Karpas-422 (cell line): ENCODE data around the gene USP32. TPM values are rescaled to one million over a fixed set of nuclear protein-coding genes. Genes with fewer than 3 reads are reported as not detected.
"Not testable (repeated sequence)": the region's sequence is repeated elsewhere in the genome, so short reads cannot be mapped to it uniquely, and the experiment has no call there.

Experiments used
- DNase-seq: peaks from one replicate; pipeline ENCODE4 v3.0.0-alpha.2; 2015
- H2AFZ ChIP-seq: fragments of 200-600 bp; sonication (generic); 2 replicates; pipeline ENCODE4 v1.6.1; 2014; ENCODE audit warnings: antibody characterized with exemption, low read length, mixed read lengths
- H3K27ac ChIP-seq: fragments of 200-600 bp; sonication (generic); 2 replicates; pipeline ENCODE4 v1.5.1; 2014; ENCODE audit warnings: mild to moderate bottlenecking, low read length, moderate library complexity
- H3K27me3 ChIP-seq: fragments of 200-600 bp; sonication (generic); 2 replicates; pipeline ENCODE4 v1.6.1; 2014; ENCODE audit warnings: low read length, mixed read lengths
- H3K36me3 ChIP-seq: fragments of 200-600 bp; sonication (generic); 2 replicates; pipeline ENCODE4 v1.6.1; 2014; ENCODE audit warnings: low read length, mixed read lengths; ENCODE audit not compliant: insufficient read depth
- H3K4me1 ChIP-seq: fragments of 200-600 bp; sonication (generic); 2 replicates; pipeline ENCODE4 v1.6.1; 2014; ENCODE audit warnings: mild to moderate bottlenecking, low read length, mixed read lengths
- H3K4me2 ChIP-seq: fragments of 200-600 bp; sonication (generic); 2 replicates; pipeline ENCODE4 v1.6.1; 2014; ENCODE audit warnings: low read length, low read depth, mild to moderate bottlenecking; ENCODE audit not compliant: poor library complexity, severe bottlenecking
- H3K4me3 ChIP-seq: fragments of 200-600 bp; sonication (generic); 2 replicates; pipeline ENCODE4 v1.5.1; 2014; ENCODE audit warnings: mild to moderate bottlenecking, antibody characterized with exemption, low read length, mixed read lengths
- H3K79me2 ChIP-seq: fragments of 200-600 bp; sonication (generic); 2 replicates; pipeline ENCODE4 v1.6.1; 2014; ENCODE audit warnings: mild to moderate bottlenecking, low read length, mixed read lengths
- H3K9ac ChIP-seq: fragments of 200-600 bp; sonication (generic); 2 replicates; pipeline ENCODE4 v1.6.0; 2014; ENCODE audit warnings: low read length
- H3K9me2 ChIP-seq: fragments of 200-600 bp; sonication (generic), shearing (Covaris generic); replicated peaks from 2 replicates; pipeline ENCODE4 v1.6.0; 2014; ENCODE audit warnings: mild to moderate bottlenecking, low read length, moderate library complexity; ENCODE audit not compliant: insufficient read depth
- H3K9me3 ChIP-seq: fragments of 300-700, 200-600 bp; sonication (generic); 2 replicates; pipeline ENCODE4 v1.6.1; 2014; ENCODE audit warnings: low read length, mixed read lengths
- H4K20me1 ChIP-seq: fragments of 200-600 bp; sonication (generic); 2 replicates; pipeline ENCODE4 v1.6.1; 2014; ENCODE audit warnings: mild to moderate bottlenecking, antibody characterized with exemption, low read length, low read depth; ENCODE audit not compliant: insufficient read depth
- total RNA-seq: library from RNA; depleted of rRNA; stranded (reverse); fragments of >200 nt; shearing (Covaris generic); gene quantifications from 2 replicates; pipeline ENCODE4 v1.2.3, GENCODE V29; 2014; ENCODE audit warnings: low replicate concordance

The USP32 gene
- total RNA-seq, 1 experiment from 2014 or later, result 81.0 TPM

GRCh38 chr17:60426596-60426995, 34.7 kb upstream of the USP32 start:
- H3K9me2 ChIP-seq, result no peaks in the 10 kb centered on the region
- H3K27ac ChIP-seq, result no peak overlapping the region
- no peak for DNase-seq
- H4K20me1 ChIP-seq, result no peaks in the 10 kb centered on the region
- H3K4me2 ChIP-seq, result no peak overlapping the region
- no peak overlapping the region for H2AFZ ChIP-seq
- no peaks in the 10 kb centered on the region for H3K27me3 ChIP-seq
- H3K36me3 ChIP-seq, result no peaks in the 10 kb centered on the region
- H3K9ac ChIP-seq, result no peak overlapping the region
- no peaks in the 10 kb centered on the region for H3K9me3 ChIP-seq
- H3K79me2 ChIP-seq, result no peaks in the 10 kb centered on the region
- H3K4me3 ChIP-seq, result no peak overlapping the region
- H3K4me1 ChIP-seq, result peaks cover 5% of the 10 kb centered on the region

GRCh38 chr17:60425626-60426025, 33.7 kb upstream of the USP32 start:
- H3K27me3 ChIP-seq, result no peaks in the 10 kb centered on the region
- no peaks in the 10 kb centered on the region for H3K36me3 ChIP-seq
- no peak overlapping the region for H2AFZ ChIP-seq
- no peak overlapping the region for H3K4me2 ChIP-seq
- H4K20me1 ChIP-seq, result no peaks in the 10 kb centered on the region
- no peaks in the 10 kb centered on the region for H3K9me2 ChIP-seq
- H3K4me3 ChIP-seq, result no peak overlapping the region
- H3K79me2 ChIP-seq, result no peaks in the 10 kb centered on the region
- no peak overlapping the region for H3K27ac ChIP-seq
- no peak for DNase-seq
- peaks cover 10% of the 10 kb centered on the region for H3K4me1 ChIP-seq
- H3K9me3 ChIP-seq, result no peaks in the 10 kb centered on the region
- H3K9ac ChIP-seq, result no peak overlapping the region

- Histone ChIP-seq H3K4me2 (no peak overlapping the region), H3K9me3 (no peaks in the 10 kb centered on the region), H3K9ac (no peak overlapping the region), H3K4me3 (no peak overlapping the region), H3K27me3 (no peaks in the 10 kb centered on the region), H3K27ac (no peak overlapping the region), H4K20me1 (no peaks in the 10 kb centered on the region), H3K79me2 (no peaks in the 10 kb centered on the region), H3K4me1 (peaks cover 10% of the 10 kb centered on the region), H3K9me2 (no peaks in the 10 kb centered on the region), H3K36me3 (no peaks in the 10 kb centered on the region), H2AFZ (no peak overlapping the region)
- DNase-seq, result no peak
Measured at GRCh38 chr17:60423865-60424264, 31.9 kb upstream of the USP32 start.

DNA sequence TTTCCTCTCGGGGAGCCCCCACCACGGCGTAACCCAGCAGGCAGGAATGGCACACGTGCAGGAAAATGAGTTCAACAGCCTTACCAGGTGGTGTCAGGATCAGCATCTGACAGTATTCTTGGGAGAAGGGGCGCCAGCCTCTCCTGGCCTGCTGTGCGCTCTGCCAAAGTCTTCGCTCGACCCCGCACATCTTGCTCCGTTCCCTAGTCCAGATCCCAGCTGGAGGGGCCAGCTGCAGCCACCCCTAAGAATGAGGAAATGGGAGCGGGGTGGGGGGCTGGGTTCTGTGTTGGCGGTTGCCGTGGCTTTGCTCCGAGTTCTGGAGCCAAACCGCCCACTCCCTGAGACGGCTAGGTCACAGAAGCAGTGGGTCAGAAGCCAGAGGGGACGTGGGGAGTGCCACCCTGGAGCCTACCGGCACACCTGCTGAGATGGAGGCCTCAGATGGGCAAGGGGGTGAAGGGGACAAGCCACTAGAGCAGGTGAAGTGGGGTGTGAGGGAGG, 30.3 kb upstream of the USP32 start, which contains the start of gene CHCT1:
Gene CHCT1, plus strand, starts transcription at position 328 of the 504 bp plus-strand sequence. Its CDS starts 104 bp downstream, at position 432.
- Histone ChIP-seq H3K79me2 (no peaks in the 10 kb centered on the region), H3K27me3 (no peaks in the 10 kb centered on the region), H3K4me1 (peaks cover 10% of the 10 kb centered on the region), H2AFZ (peak within 1 kb of the TSS; percentile 97), H3K9me3 (no peaks in the 10 kb centered on the region), H3K9me2 (no peaks in the 10 kb centered on the region), H3K9ac (peak within 1 kb of the TSS; percentile 75), H3K36me3 (no peaks in the 10 kb centered on the region), H3K4me3 (peak within 1 kb of the TSS; percentile 71), H3K27ac (no peak within 1 kb of the TSS), H4K20me1 (no peaks in the 10 kb centered on the region), H3K4me2 (peak within 1 kb of the TSS; percentile 82)
- no peak for DNase-seq

DNA sequence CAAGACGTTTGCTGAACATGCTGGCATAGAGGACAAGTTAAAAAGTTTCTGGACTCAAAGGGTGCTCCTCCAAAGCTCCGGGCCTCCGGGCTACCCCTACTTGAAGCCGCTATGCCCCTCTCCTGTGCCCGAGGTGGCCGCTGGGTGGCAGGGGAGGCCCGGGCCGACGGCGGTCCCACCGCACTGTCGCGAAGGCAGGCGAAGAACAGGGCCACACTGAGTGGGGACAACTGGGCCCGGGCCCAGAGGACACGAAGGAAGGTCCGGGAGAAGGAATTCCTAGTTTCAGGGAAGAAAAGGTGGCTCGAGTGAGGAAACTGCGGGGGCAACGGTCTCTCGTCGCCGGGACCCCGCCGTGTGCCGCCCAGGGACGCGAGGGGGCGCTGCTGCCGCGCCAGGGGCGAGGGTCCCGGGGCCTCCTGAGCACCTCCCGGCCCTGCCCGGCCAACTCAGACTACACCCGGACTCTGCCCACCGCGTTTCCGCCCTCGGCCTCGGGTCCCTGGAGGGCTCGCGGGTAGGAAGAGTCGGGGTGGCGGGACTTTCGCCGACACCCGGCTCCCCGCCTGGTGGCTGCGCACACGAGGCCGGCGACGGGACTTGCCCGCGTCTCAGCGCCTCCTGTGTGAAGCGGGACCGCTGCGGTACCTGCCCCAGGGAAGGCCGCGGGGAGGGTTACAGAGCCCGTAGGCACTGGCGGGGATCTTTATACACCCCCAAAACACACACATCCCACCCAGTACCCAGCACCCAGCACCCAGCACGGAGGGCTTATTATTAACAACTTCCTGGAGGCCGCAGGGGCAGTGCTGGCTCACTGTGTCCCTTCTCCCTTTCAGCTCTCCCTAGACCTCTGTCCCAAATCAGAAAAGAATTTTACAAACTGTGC, 29.6 kb upstream of the USP32 start:
- Histone ChIP-seq H3K4me1 (peaks cover 10% of the 10 kb centered on the region), H3K4me2 (peak overlapping the region; percentile 82), H3K79me2 (no peaks in the 10 kb centered on the region), H3K9me3 (no peaks in the 10 kb centered on the region), H3K27me3 (no peaks in the 10 kb centered on the region), H3K27ac (no peak overlapping the region), H2AFZ (peak overlapping the region; percentile 97), H3K9me2 (no peaks in the 10 kb centered on the region), H3K9ac (peak overlapping the region; percentile 75), H3K36me3 (no peaks in the 10 kb centered on the region), H4K20me1 (no peaks in the 10 kb centered on the region), H3K4me3 (peak overlapping the region; percentile 71)
- peak; percentile 90 for DNase-seq

GRCh38 chr17:60419875-60420274, 27.9 kb upstream of the USP32 start:
- H3K36me3 ChIP-seq, H3K4me2 ChIP-seq, H3K9me3 ChIP-seq, H3K27ac ChIP-seq, H3K4me3 ChIP-seq, H4K20me1 ChIP-seq, H3K4me1 ChIP-seq, H2AFZ ChIP-seq, H3K9me2 ChIP-seq, H3K27me3 ChIP-seq, H3K9ac ChIP-seq, H3K79me2 ChIP-seq, DNase-seq: not testable (repeated sequence)

DNA sequence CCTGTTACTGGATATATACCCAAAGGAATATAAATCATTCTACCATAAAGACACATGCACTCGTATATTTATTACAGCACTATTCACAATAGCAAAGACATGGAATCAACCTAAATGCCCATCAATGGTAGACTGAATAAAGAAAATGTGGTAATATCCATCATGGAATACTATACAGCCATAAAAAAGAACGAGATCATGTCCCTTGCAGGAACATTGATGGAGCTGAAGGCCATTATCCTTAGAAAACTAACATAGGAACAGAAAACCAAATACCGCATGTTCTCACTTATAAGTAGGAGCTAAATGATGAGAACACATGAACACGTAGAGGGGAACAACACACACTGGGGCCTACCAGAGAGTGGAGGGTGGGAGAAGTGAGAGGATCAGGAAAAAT, 27.1 kb upstream of the USP32 start:
- not testable (repeated sequence) for H3K9ac ChIP-seq, H3K9me3 ChIP-seq, H3K27me3 ChIP-seq, H3K4me2 ChIP-seq, H4K20me1 ChIP-seq, H3K4me3 ChIP-seq, H3K36me3 ChIP-seq, H3K4me1 ChIP-seq, H2AFZ ChIP-seq, H3K27ac ChIP-seq, H3K9me2 ChIP-seq, DNase-seq, H3K79me2 ChIP-seq

- no peak overlapping the region for H3K4me3 ChIP-seq
- H3K9me3 ChIP-seq, result no peaks in the 10 kb centered on the region
- H3K79me2 ChIP-seq, result no peaks in the 10 kb centered on the region
- H3K9ac ChIP-seq, result no peak overlapping the region
- no peak overlapping the region for H3K27ac ChIP-seq
- H3K4me2 ChIP-seq, result no peak overlapping the region
- H3K4me1 ChIP-seq, result peaks cover 4% of the 10 kb centered on the region
- H4K20me1 ChIP-seq, result no peaks in the 10 kb centered on the region
- DNase-seq, result no peak
- H3K27me3 ChIP-seq, result no peaks in the 10 kb centered on the region
- no peaks in the 10 kb centered on the region for H3K9me2 ChIP-seq
- no peak overlapping the region for H2AFZ ChIP-seq
- no peaks in the 10 kb centered on the region for H3K36me3 ChIP-seq
Measured at GRCh38 chr17:60416368-60416925, 24.5 kb upstream of the USP32 start.
